HepG2 (cell line): Measurements from ENCODE around the gene SLC2A4. TPM values are rescaled to one million over a fixed set of nuclear protein-coding genes. Genes with fewer than 3 reads are reported as not detected.
A peak's percentile ranks its signal among the peaks of the same experiment; 100 is the strongest.

Source experiments
- ARHGAP35 ChIP-seq: sonication (generic); formaldehyde crosslinking; IDR thresholded peaks from 2 replicates; pipeline ENCODE4 v1.9.0; 2022; ENCODE audit warnings: mild to moderate bottlenecking, inconsistent platforms, moderate library complexity, missing genetic modification reagents, borderline replicate concordance
- CERS6 ChIP-seq: sonication (generic); formaldehyde crosslinking; IDR thresholded peaks from 2 replicates; pipeline ENCODE4 v1.5.0; 2020; ENCODE audit warnings: missing genetic modification reagents
- HCFC1 ChIP-seq: fragments of 150-350 bp; IDR thresholded peaks from 2 replicates; pipeline ENCODE4 v1.6.1; 2014; ENCODE audit warnings: low read depth, low read length
- HDAC1 ChIP-seq: sonication (generic); formaldehyde crosslinking; IDR thresholded peaks from 2 replicates; pipeline ENCODE4 v1.5.1; 2020; ENCODE audit warnings: mild to moderate bottlenecking, missing genetic modification reagents
- HNF4A ChIP-seq: sonication (generic); formaldehyde crosslinking; IDR thresholded peaks from 2 replicates; pipeline ENCODE4 v1.4.0; 2020; ENCODE audit warnings: missing genetic modification reagents
- MXD1 ChIP-seq: sonication (generic); formaldehyde crosslinking; IDR thresholded peaks from 2 replicates; pipeline ENCODE4 v1.4.0; 2020; ENCODE audit warnings: mild to moderate bottlenecking, missing genetic modification reagents
- PAXIP1 ChIP-seq: sonication (generic); formaldehyde crosslinking; conservative IDR thresholded peaks from 2 replicates; pipeline ENCODE4 v1.4.0; 2020; ENCODE audit warnings: mild to moderate bottlenecking, missing genetic modification reagents, moderate library complexity
- SRY ChIP-seq: sonication (generic); formaldehyde crosslinking; IDR thresholded peaks from 2 replicates; pipeline ENCODE4 v1.8.0; 2022; ENCODE audit warnings: mild to moderate bottlenecking, missing genetic modification reagents
- TRIM22 ChIP-seq: fragments of 450-650 bp; IDR thresholded peaks from 2 replicates; pipeline ENCODE4 v1.6.1; 2017
- ZMAT5 ChIP-seq: sonication (generic); formaldehyde crosslinking; IDR thresholded peaks from 2 replicates; pipeline ENCODE4 v1.5.0; 2020; ENCODE audit warnings: mild to moderate bottlenecking, low read depth, missing genetic modification reagents, borderline replicate concordance
- ZNF710 ChIP-seq: sonication (generic); formaldehyde crosslinking; IDR thresholded peaks from 2 replicates; pipeline ENCODE4 v1.5.0; 2020; ENCODE audit warnings: mild to moderate bottlenecking, missing genetic modification reagents, borderline replicate concordance
- ZNF790 ChIP-seq: sonication (generic); formaldehyde crosslinking; IDR thresholded peaks from 2 replicates; pipeline ENCODE4 v1.8.0; 2022; ENCODE audit warnings: missing genetic modification reagents, mild to moderate bottlenecking, borderline replicate concordance
- ZSCAN25 ChIP-seq: sonication (generic); formaldehyde crosslinking; IDR thresholded peaks from 2 replicates; pipeline ENCODE4 v1.8.0; 2022; ENCODE audit warnings: mild to moderate bottlenecking, missing genetic modification reagents
- ZUFSP ChIP-seq: sonication (generic); formaldehyde crosslinking; IDR thresholded peaks from 2 replicates; pipeline ENCODE4 v1.9.0; 2021; ENCODE audit warnings: missing genetic modification reagents, mild to moderate bottlenecking, borderline replicate concordance
- polyA plus RNA-seq, 8 experiments: library from polyadenylated mRNA; depleted of rRNA in 3 of 8; stranded (reverse) in 7 of 8; unstranded in 1 of 8; fragments of >200 nt; fragmentation: Illumina TruSeq in 4 of 8; extraction: Trizol in 4 of 8; gene quantifications; 2 replicates each; pipeline versions ENCODE4 v1.2.1 to v1.2.3, GENCODE V29; 2011 to 2016; ENCODE audit warnings: low read depth in 4 of 8, missing spikeins in 1 of 8, mixed read lengths in 1 of 8; ENCODE audit not compliant: insufficient read depth in 1 of 8
- total RNA-seq, 5 experiments: library from RNA; depleted of rRNA; stranded (reverse); fragments of >200 nt; fragmentation: Illumina TruSeq; extraction: Trizol; gene quantifications; 2 replicates each; pipeline ENCODE4 v1.2.3, GENCODE V29; 2016; ENCODE audit warnings: low read depth in 1 of 5

Gene SLC2A4
- total and polyA plus RNA-seq, 2 of the 13 experiments (the other 11 are each of a cell fraction or from before 2014, with no cell fraction given), result 4.9 to 5.8 TPM

- TF ChIP-seq SRY (CRISPR knock-in tag) (no peak), HCFC1 (no peak), ZNF790 (CRISPR knock-in tag) (0 out of 2 replicates have a peak, but pooled peaks have one; percentile 74), HDAC1 (CRISPR knock-in tag) (peak; percentile 86), ZUFSP (CRISPR knock-in tag) (no peak), HNF4A (CRISPR knock-in tag) (peak; percentile 15), ZMAT5 (CRISPR knock-in tag) (no peak), ZSCAN25 (CRISPR knock-in tag) (0 out of 2 replicates have a peak, but pooled peaks have one; percentile 34), CERS6 (CRISPR knock-in tag) (no peak), MXD1 (peak; percentile 63; the same call in 1 of the 2 replicates), ARHGAP35 (CRISPR knock-in tag) (0 out of 2 replicates have a peak, but pooled peaks have one; percentile 44), ZNF710 (CRISPR knock-in tag) (0 out of 2 replicates have a peak, but pooled peaks have one; percentile 49), PAXIP1 (CRISPR knock-in tag) (peak; percentile 40; the same call in 1 of the 2 replicates), TRIM22 (no peak)
Measured at GRCh38 chr17:7241783-7242716, 39.5 kb upstream of the SLC2A4 start, which contains the start of gene GABARAP (continued).
